Rectal smooth muscle tissue (tissue), 1 donor: ENCODE results near the gene DDX53.

ENCODE experiments used
- H3K27ac ChIP-seq: one replicate; pipeline ENCODE4 v1.7.0; 2013; ENCODE audit warnings: low read depth, low read length, inconsistent platforms
- H3K27me3 ChIP-seq: one replicate; pipeline ENCODE4 v1.7.0; 2013; ENCODE audit warnings: low read length; ENCODE audit not compliant: control insufficient read depth, insufficient read depth
- H3K36me3 ChIP-seq: one replicate; pipeline ENCODE4 v1.7.0; 2013; ENCODE audit warnings: low read length; ENCODE audit not compliant: control insufficient read depth, insufficient read depth
- H3K4me1 ChIP-seq: one replicate; pipeline ENCODE4 v1.7.0; 2013; ENCODE audit warnings: low read length; ENCODE audit not compliant: control insufficient read depth, insufficient read depth
- H3K4me3 ChIP-seq: one replicate; pipeline ENCODE4 v1.7.0; 2013; ENCODE audit warnings: low read length
- H3K9ac ChIP-seq: one replicate; pipeline ENCODE4 v1.7.0; 2013; ENCODE audit warnings: low read length

Gene DDX53

DNA sequence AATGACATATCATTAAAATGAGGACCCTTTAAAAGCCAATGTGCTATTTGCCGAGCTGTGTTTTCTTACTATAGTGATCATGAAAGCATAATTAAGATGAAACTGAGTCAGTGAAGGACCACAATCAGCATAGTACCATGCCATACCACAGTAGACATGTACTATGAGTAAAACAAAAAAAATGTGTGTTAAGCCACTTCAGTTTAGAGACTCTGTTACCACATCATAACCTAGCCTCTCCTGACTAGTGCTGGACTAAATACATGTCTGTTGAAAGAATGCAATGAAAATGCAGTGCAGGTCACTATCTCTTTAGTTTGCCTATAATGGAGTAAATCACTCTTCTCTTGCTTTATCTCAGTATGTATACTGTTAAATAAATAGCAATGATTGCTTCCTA lies 12.3 kb upstream of the DDX53 start:
- Histone ChIP-seq H3K27ac (no peak overlapping the region), H3K9ac (no peak overlapping the region), H3K4me1 (no peaks in the 10 kb centered on the region), H3K4me3 (no peak overlapping the region), H3K36me3 (no peaks in the 10 kb centered on the region), H3K27me3 (no peaks in the 10 kb centered on the region)

DNA sequence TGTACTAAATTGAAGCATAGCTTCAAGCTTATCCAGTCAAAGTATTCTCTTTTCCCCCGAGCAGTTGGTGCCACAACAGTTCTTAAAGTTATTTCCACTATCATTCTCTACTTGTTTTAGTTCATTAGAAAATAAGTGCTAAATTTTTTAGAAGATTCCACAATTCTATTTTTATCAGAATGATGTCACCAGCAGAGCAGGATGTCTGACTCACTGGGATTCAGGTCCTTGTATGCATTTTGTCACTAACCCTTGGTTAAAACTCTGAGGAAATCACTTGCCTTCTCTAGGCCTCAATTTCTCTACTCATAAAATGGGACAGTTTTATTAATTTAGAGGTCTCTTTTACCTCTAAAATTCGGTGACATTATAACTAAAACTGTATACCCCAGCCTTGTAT lies 3.4 kb downstream of the DDX53 start:
- no peak overlapping the region for H3K9ac ChIP-seq
- no peaks in the 10 kb centered on the region for H3K27me3 ChIP-seq
- no peaks in the 10 kb centered on the region for H3K4me1 ChIP-seq
- no peaks in the 10 kb centered on the region for H3K36me3 ChIP-seq
- H3K27ac ChIP-seq = no peak overlapping the region
- H3K4me3 ChIP-seq = no peak overlapping the region

DNA sequence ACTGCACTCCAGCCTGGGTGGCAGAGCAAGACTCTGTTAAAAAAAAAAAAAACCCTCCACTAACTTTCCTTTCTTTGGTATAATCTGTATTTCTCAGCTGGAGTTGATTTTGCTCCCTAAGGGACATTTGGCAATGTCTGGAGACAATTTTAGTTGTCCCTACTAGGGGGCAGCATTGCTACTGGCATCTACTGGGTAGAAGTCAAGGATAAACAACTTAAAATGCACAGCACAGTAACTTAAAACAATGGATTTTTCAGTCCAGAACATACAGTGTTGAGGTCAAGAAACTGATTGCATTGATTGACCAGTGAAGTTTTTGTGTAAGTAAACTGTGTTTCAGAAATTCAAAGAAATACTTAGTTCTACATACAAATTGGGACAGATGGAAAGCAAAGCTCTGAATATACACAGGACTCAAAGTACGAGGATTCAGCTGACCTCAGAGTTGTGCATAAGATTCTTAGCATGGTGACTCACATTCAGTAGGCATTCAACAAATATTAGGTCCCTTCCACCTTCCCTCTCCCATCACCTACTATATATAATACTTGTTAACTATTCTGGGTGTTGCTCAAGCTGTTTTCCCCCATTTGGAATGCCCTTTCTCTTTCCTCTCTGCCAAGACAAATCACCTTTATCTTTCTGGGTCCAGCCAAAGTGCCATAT lies 8.8 kb downstream of the DDX53 start:
- Histone ChIP-seq H3K4me3 (no peak overlapping the region), H3K4me1 (no peaks in the 10 kb centered on the region), H3K27ac (no peak overlapping the region), H3K36me3 (no peaks in the 10 kb centered on the region), H3K9ac (no peak overlapping the region), H3K27me3 (no peaks in the 10 kb centered on the region)

DNA sequence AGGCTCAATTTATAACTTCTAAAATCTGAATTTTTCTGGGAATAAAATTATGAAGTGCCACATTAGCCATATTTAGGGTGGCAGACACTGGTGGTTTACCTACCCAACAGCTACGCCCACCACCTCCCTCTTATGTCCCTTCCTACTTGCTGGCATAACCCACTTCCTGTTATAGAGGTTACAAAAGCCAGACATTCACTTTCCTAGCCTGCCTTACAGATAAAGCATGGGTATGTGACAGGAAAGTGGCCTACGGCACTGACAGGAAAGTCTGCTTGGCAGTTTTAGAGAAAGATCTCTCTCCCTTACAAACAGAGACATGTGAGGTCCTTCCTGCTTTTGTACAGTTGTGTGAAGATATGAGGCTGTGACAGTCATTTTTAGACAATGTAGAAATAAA lies 12.4 kb downstream of the DDX53 start:
- H3K4me1 ChIP-seq = no peaks in the 10 kb centered on the region
- no peak overlapping the region for H3K27ac ChIP-seq
- H3K27me3 ChIP-seq = no peaks in the 10 kb centered on the region
- H3K36me3 ChIP-seq = no peaks in the 10 kb centered on the region
- no peak overlapping the region for H3K9ac ChIP-seq
- no peak overlapping the region for H3K4me3 ChIP-seq

DNA sequence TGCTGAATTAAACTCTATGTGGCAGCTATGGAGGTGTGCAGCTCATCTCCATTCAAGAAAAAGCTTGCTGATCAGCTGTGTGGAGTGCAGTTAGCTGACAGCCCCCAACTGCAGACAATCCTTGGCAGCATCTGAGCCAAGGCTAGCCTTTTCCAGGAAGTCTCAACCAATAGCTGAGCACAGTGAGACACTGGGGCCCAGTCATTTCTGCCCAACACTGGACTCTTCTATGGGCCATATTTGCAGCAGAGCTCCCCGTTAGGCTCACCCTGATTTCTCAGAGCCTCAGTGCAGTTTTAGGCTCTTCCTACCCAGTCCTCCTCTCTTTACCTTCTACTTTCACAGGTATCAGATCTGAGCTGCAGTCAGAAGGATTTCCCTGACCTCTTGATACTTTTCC lies 12.9 kb downstream of the DDX53 start:
- no peak overlapping the region for H3K27ac ChIP-seq
- no peak overlapping the region for H3K9ac ChIP-seq
- H3K4me1 ChIP-seq = no peaks in the 10 kb centered on the region
- no peaks in the 10 kb centered on the region for H3K36me3 ChIP-seq
- H3K4me3 ChIP-seq = no peak overlapping the region
- H3K27me3 ChIP-seq = no peaks in the 10 kb centered on the region

DNA sequence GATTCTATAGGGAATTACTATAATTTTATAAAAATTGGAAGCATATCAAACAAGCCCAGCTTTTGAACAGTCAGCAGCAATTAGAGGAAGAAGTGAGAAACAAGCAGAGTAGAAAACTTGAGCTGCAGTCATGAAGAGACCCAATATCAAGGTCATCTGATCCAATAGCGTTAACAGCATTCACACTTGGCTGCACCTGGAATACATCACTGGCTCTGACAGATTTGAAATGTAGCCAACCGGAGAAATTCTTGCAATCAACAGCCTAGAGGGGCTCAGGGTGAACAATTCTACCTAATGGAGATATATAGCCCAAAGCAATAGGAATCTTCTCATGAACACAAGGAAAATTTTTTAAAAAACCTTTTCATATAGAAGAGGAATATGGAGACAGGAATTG lies 13.6 kb downstream of the DDX53 start:
- Histone ChIP-seq H3K4me3 (no peak overlapping the region), H3K9ac (no peak overlapping the region), H3K27me3 (no peaks in the 10 kb centered on the region), H3K4me1 (no peaks in the 10 kb centered on the region), H3K36me3 (no peaks in the 10 kb centered on the region), H3K27ac (no peak overlapping the region)

DNA sequence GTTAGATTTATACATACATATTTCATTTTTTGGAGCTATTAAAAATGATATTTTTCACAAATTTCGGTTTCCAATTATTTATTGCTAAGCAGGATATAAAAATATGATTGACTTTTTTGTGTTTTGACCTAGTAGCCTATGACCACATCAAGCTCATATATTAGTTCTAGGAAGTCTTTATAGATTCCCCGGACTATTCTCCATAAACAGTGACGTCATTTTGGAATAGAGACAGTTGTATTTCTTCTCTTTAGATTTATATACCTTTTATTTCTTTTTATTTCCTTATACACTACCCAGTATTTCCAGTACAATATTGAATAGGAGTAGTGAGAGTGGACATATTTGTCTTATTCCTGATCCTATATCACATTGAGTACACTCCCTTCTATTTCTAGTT lies 31.8 kb downstream of the DDX53 start:
- no peaks in the 10 kb centered on the region for H3K36me3 ChIP-seq
- no peaks in the 10 kb centered on the region for H3K4me1 ChIP-seq
- H3K4me3 ChIP-seq = no peak overlapping the region
- H3K27me3 ChIP-seq = no peaks in the 10 kb centered on the region
- H3K27ac ChIP-seq = no peak overlapping the region
- no peak overlapping the region for H3K9ac ChIP-seq

DNA sequence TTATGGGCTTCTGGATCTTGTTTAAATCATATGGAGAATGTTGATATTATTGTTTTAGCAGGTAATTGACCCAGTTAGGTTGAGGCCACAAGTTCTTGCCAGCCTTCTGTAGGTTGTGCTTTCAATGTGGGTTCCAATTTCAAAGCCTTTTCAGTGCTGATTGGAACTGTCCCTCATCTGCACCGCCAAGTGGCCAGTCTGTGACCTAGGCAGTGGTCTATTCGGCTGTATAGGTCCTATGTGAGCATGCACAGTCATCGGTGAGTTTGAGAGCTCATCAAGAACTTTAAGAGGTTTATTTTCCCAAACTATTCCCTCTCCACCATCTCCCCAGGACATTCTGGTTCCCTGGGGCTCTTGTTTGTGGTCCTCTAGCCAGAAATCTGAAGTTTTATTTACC lies 35.7 kb downstream of the DDX53 start:
- H3K4me3 ChIP-seq = no peak overlapping the region
- no peaks in the 10 kb centered on the region for H3K36me3 ChIP-seq
- no peak overlapping the region for H3K9ac ChIP-seq
- no peak overlapping the region for H3K27ac ChIP-seq
- H3K27me3 ChIP-seq = no peaks in the 10 kb centered on the region
- no peaks in the 10 kb centered on the region for H3K4me1 ChIP-seq

DNA sequence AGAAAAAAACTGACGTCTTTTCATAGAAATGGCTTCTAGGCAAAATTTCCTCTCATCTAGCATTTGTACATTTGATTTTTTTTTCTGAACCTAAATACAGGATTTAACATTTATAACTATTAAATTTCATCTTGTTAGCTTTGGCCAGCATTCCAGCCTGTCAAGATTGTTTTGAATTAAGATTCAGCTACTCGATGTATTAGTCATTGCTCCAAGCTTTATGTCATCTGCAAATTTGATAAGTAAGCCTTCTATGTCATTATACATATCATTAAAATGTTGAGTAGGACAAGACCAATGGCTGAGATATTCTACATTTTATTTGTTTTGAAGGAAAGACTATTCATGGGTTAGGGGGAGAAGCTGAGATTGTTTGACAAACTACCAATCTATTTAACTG lies 46.7 kb downstream of the DDX53 start:
- H3K27me3 ChIP-seq = no peaks in the 10 kb centered on the region

DNA sequence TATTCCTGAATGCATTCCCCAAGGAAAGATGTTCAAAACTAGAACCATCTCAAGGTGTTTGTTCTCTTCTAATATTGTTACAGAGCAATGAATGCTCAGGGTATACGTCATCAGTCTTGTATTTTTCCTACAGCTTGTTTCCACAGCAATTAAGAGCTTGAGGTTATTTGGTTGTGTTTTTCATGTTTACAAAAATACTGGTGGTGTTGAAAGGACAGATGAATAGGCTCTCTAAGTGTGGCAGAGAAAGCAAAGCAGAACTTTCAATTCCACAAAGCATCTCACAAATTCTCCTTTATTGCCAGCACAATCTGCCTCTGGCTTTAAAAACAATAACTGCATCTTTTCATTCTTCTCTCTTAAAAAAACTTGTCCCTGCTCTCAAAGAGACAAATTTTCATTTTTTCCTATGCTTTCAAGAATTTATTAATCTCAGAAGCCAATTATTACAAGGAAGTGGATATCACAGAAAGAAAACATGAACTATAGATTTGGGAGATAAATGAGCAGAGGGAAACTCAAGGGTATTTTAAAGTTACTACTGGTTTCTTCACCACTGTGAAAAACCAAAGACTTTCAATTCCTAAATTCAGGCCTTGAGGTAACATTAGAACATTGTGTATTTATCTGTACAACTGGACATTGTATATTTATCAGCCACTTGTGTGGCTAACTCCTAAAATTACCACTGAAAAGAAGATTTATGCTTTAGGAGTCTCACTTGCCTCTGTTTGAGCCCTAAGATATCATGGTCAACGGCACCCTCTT lies 49.2 kb downstream of the DDX53 start:
- Histone ChIP-seq H3K4me1 (no peaks in the 10 kb centered on the region), H3K4me3 (no peak overlapping the region), H3K9ac (no peak overlapping the region), H3K27me3 (no peaks in the 10 kb centered on the region), H3K27ac (no peak overlapping the region), H3K36me3 (no peaks in the 10 kb centered on the region)

More for the DNA sequence above, 46.7 kb downstream of the DDX53 start:
- no peak overlapping the region for H3K4me3 ChIP-seq
- H3K9ac ChIP-seq = no peak overlapping the region
- no peak overlapping the region for H3K27ac ChIP-seq
- no peaks in the 10 kb centered on the region for H3K36me3 ChIP-seq
- H3K4me1 ChIP-seq = no peaks in the 10 kb centered on the region

DNA sequence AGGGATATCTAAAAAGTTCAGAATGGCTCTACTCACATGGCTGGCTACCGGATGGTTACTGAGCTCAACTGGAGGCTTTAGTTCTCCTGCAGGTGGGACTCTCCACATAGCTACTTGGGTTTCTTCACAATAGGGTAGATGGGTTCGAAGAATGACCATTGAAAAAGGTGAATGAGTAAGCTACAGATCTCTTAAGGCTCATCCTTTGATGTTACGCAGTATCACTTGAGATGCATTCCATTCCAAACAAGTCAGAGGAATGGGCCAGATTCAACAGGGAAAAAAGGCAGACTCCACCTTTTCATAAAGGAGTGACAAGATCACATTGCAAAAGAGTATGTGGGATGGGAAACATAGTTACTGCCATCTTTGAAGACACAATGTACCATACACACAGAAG lies 52.6 kb downstream of the DDX53 start:
- Histone ChIP-seq H3K36me3 (no peaks in the 10 kb centered on the region), H3K9ac (no peak overlapping the region), H3K4me1 (no peaks in the 10 kb centered on the region), H3K27me3 (no peaks in the 10 kb centered on the region), H3K27ac (no peak overlapping the region), H3K4me3 (no peak overlapping the region)
